Measurements from ENCODE around the gene COL11A2. TPM values are rescaled to one million over a fixed set of nuclear protein-coding genes. Genes with fewer than 3 reads are reported as not detected.

The COL11A2 gene
- total and polyA plus RNA-seq, 2 donors (not counting 3 experiments of a cell fraction or from before 2014, with no cell fraction given): 0.65 to 1.3 TPM

DNA sequence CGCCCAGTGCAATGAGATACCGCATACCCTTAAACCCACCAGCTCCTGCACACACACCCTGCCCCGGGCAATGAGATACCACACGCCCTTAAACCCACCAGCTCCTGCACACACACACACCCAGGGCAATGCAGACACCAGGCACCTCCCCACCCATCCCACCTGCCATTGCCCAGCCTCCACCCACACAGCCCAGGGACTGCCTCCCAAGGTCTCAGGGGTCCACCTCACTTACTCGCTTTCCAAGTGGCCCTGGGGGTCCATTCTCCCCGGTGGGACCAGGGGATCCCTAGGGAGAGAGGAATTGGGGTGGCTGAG, 24.0 kb downstream of the COL11A2 start:
- Histone ChIP-seq H3K9ac (replicated peaks; ENCODE audit: extremely low read depth, insufficient read depth, low read length) (no peak overlapping the region), H4K20me1 (replicated peaks; ENCODE audit: control insufficient read depth, extremely low read depth, insufficient read depth, low read length) (no peaks in the 10 kb centered on the region), H3K4me1 (ENCODE audit: control insufficient read depth, extremely low read depth, insufficient read depth, low read length) (no peaks in the 10 kb centered on the region), H3K27me3 (ENCODE audit: control insufficient read depth in 2 of 2, insufficient read depth in 2 of 2, low read length in 2 of 2) (no peaks in the 10 kb centered on the region), H3K4me3 (replicated peaks in 1 of 3; ENCODE audit: insufficient read depth in 1 of 3, low read depth in 1 of 3, low read length in 3 of 3) (no peak overlapping the region), H3K36me3 (ENCODE audit: control insufficient read depth in 2 of 2, extremely low read depth in 1 of 2, insufficient read depth in 2 of 2, low read length in 2 of 2) (no peaks in the 10 kb centered on the region), H3K4me2 (ENCODE audit: insufficient read depth, low read length) (no peak overlapping the region), H2AFZ (ENCODE audit: low read depth, low read length) (no peak overlapping the region), H3K9me1 (replicated peaks; ENCODE audit: control insufficient read depth, extremely low read depth, insufficient read depth, low read length) (no peaks in the 10 kb centered on the region), H3K79me2 (ENCODE audit: control insufficient read depth, insufficient read depth, low read length) (no peaks in the 10 kb centered on the region), H3K9me3 (replicated peaks; ENCODE audit: control insufficient read depth, insufficient read depth, low read length) (no peaks in the 10 kb centered on the region), H3K27ac (ENCODE audit: insufficient read depth, low read depth, low read length) (no peak overlapping the region)
- FAIRE-seq (no peak), DNase-seq (ENCODE audit: low read depth, low spot score) (no peak)
- intact Hi-C loops (cut with micrococcal nuclease) (no loop called here), dilution Hi-C loops (cut with MboI; ENCODE audit: extremely low pct_ligation_motif_present, low sequenced_read_pairs) (no loop called here)
- ChIA-PET POLR2A (no interaction called here), CTCF (no interaction called here)
- no peak for TF ChIP-seq JUN (IDR thresholded peaks at IDR 0.05; ENCODE audit: borderline replicate concordance, insufficient read depth, insufficient read length, low read depth)
- TF ChIP-seq EZH2 (IDR thresholded peaks at IDR 0.05; ENCODE audit: borderline replicate concordance, low read depth, low read length, severe bottlenecking): no peak
- TF ChIP-seq GATA2 (IDR thresholded peaks at IDR 0.05; ENCODE audit: insufficient read depth, insufficient read length, low read depth, low read length): no peak
- TF ChIP-seq MYC (IDR thresholded peaks at IDR 0.05; ENCODE audit: low read depth, low read length): no peak
- no peak for TF ChIP-seq POLR2A (IDR thresholded peaks at IDR 0.05; ENCODE audit: low read depth, low read length)
- TF ChIP-seq POLR2AphosphoS5 (IDR thresholded peaks at IDR 0.05; ENCODE audit: insufficient read depth, low read depth, low read length): no peak
- TF ChIP-seq, protein P1, sequence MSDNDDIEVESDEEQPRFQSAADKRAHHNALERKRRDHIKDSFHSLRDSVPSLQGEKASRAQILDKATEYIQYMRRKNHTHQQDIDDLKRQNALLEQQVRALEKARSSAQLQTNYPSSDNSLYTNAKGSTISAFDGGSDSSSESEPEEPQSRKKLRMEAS (IDR thresholded peaks at IDR 0.05; ENCODE audit: insufficient read depth, insufficient read length): no peak
- no peak for TF ChIP-seq FOS (IDR thresholded peaks at IDR 0.05; ENCODE audit: borderline replicate concordance, insufficient read depth, low read length)
- TF ChIP-seq, protein P2, sequence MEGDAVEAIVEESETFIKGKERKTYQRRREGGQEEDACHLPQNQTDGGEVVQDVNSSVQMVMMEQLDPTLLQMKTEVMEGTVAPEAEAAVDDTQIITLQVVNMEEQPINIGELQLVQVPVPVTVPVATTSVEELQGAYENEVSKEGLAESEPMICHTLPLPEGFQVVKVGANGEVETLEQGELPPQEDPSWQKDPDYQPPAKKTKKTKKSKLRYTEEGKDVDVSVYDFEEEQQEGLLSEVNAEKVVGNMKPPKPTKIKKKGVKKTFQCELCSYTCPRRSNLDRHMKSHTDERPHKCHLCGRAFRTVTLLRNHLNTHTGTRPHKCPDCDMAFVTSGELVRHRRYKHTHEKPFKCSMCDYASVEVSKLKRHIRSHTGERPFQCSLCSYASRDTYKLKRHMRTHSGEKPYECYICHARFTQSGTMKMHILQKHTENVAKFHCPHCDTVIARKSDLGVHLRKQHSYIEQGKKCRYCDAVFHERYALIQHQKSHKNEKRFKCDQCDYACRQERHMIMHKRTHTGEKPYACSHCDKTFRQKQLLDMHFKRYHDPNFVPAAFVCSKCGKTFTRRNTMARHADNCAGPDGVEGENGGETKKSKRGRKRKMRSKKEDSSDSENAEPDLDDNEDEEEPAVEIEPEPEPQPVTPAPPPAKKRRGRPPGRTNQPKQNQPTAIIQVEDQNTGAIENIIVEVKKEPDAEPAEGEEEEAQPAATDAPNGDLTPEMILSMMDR (IDR thresholded peaks at IDR 0.05; ENCODE audit: extremely low read depth in 1 of 2, insufficient read depth in 1 of 2, low read depth in 1 of 2, low read length in 2 of 2): no peak
- BruUV-seq (replicated peaks): no TSS peak

Measured in endothelial cell of umbilical vein (primary cell).